Measurements from ENCODE around the gene THRB.
A peak's percentile ranks its signal among the peaks of the same experiment; 100 is the strongest.

Gene THRB

GRCh38 chr3:24523215-24523614, 28.6 kb upstream of the THRB start:
- TF ChIP-seq CTCF (IDR thresholded peaks at IDR 0.05; ENCODE audit: low read depth, low read length): no peak
- DNase-seq: no peak
- no peaks in the 10 kb centered on the region for H3K36me3 ChIP-seq
- no peak overlapping the region for H3K4me3 ChIP-seq (ENCODE audit: low read depth, low read length)
- no peaks in the 10 kb centered on the region for H3K4me1 ChIP-seq
- H3K9me3 ChIP-seq: no peaks in the 10 kb centered on the region
- H3K27me3 ChIP-seq: peaks cover 23% of the 10 kb centered on the region

GRCh38 chr3:24522146-24522579, 27.5 kb upstream of the THRB start:
- peaks cover 23% of the 10 kb centered on the region for H3K27me3 ChIP-seq
- no peak overlapping the region for H3K4me3 ChIP-seq (ENCODE audit: low read depth, low read length)
- TF ChIP-seq CTCF (IDR thresholded peaks at IDR 0.05; ENCODE audit: low read depth, low read length): no peak

GRCh38 chr3:24521420-24522145, 26.9 kb upstream of the THRB start:
- Histone ChIP-seq H3K36me3 (no peaks in the 10 kb centered on the region), H3K27me3 (peaks cover 23% of the 10 kb centered on the region), H3K4me3 (ENCODE audit: low read depth, low read length) (peak overlapping the region; percentile 11; the same call in 1 of the 2 replicates), H3K9me3 (no peaks in the 10 kb centered on the region), H3K4me1 (no peaks in the 10 kb centered on the region)
- peak; percentile 9 for DNase-seq
- no peak for TF ChIP-seq CTCF (IDR thresholded peaks at IDR 0.05; ENCODE audit: low read depth, low read length)

More at GRCh38 chr3:24522146-24522579, 27.5 kb upstream of the THRB start:
- peak; percentile 3 for DNase-seq
- H3K36me3 ChIP-seq: no peaks in the 10 kb centered on the region
- no peaks in the 10 kb centered on the region for H3K9me3 ChIP-seq
- H3K4me1 ChIP-seq: no peaks in the 10 kb centered on the region

GRCh38 chr3:24520976-24521419, 26.3 kb upstream of the THRB start:
- TF ChIP-seq CTCF (IDR thresholded peaks at IDR 0.05; ENCODE audit: low read depth, low read length): no peak
- Histone ChIP-seq H3K4me1 (no peaks in the 10 kb centered on the region), H3K4me3 (ENCODE audit: low read depth, low read length) (no peak overlapping the region), H3K9me3 (no peaks in the 10 kb centered on the region), H3K36me3 (no peaks in the 10 kb centered on the region), H3K27me3 (peaks cover 23% of the 10 kb centered on the region)
- DNase-seq: no peak

GRCh38 chr3:24520101-24520495, 25.4 kb upstream of the THRB start:
- Histone ChIP-seq H3K9me3 (no peaks in the 10 kb centered on the region), H3K27me3 (peaks cover 23% of the 10 kb centered on the region), H3K36me3 (no peaks in the 10 kb centered on the region), H3K4me3 (ENCODE audit: low read depth, low read length) (no peak overlapping the region), H3K4me1 (no peaks in the 10 kb centered on the region)
- DNase-seq: no peak
- no peak for TF ChIP-seq CTCF (IDR thresholded peaks at IDR 0.05; ENCODE audit: low read depth, low read length)

- Histone ChIP-seq H3K9me3 (no peaks in the 10 kb centered on the region), H3K27me3 (peaks cover 23% of the 10 kb centered on the region), H3K36me3 (no peaks in the 10 kb centered on the region), H3K4me3 (ENCODE audit: low read depth, low read length) (no peak overlapping the region), H3K4me1 (no peaks in the 10 kb centered on the region)
- no peak for DNase-seq
- no peak for TF ChIP-seq CTCF (IDR thresholded peaks at IDR 0.05; ENCODE audit: low read depth, low read length)
These were observed 24.9 kb upstream of the THRB start for GRCh38 chr3:24519368-24520100.

All from BE2C (cell line).